Hippocampal formation (tissue), 2 donors: ENCODE measurements around the gene ISG20L2.
A peak's percentile ranks its signal among the peaks of the same experiment; 100 is the strongest.

Experiments
- DNase-seq, 2 donors: peaks; one replicate each; lab custom pipeline; 2025; lab: John Stamatoyannopoulos, UW

ISG20L2 gene

GRCh38 chr1:156689953-156690674 is 38.5 kb downstream of the ISG20L2 start:
- no peak for DNase-seq

- DNase-seq: peak; percentile 42 to 55
Observed at GRCh38 chr1:156689035-156689952, 39.3 kb downstream of the ISG20L2 start.

DNA sequence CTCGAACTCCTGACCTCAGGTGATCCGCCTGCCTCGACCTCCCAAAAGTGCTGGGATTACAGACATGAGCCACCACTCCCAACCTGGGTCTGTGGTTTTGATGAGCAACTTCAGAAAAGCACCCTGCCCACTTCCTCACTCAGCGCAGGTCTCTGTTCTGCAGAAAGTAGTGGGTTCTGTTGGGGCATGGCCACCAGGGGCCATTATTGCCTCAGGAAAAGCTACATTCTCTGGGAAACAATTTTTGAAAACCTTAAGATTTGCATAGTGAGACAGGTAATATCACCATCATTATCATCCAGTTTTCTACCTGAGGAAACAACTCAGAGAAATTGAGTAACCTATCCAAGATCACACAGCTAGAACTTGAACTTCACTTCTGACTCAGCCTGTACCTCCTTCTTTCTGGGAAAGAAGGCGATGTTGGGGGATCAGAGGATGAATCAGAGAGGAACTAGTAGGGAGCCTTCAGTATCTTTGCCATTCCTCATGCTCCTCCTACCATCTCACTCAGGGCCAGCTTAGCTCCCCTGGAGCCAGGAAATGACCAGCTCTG is 44.3 kb downstream of the ISG20L2 start:
- DNase-seq: no peak

GRCh38 chr1:156682166-156682890 is 46.2 kb downstream of the ISG20L2 start:
- no peak for DNase-seq

- no peak for DNase-seq
Observed at GRCh38 chr1:156681196-156681960, 47.2 kb downstream of the ISG20L2 start.

GRCh38 chr1:156680056-156680455 is 48.5 kb downstream of the ISG20L2 start:
- DNase-seq: no peak

DNA sequence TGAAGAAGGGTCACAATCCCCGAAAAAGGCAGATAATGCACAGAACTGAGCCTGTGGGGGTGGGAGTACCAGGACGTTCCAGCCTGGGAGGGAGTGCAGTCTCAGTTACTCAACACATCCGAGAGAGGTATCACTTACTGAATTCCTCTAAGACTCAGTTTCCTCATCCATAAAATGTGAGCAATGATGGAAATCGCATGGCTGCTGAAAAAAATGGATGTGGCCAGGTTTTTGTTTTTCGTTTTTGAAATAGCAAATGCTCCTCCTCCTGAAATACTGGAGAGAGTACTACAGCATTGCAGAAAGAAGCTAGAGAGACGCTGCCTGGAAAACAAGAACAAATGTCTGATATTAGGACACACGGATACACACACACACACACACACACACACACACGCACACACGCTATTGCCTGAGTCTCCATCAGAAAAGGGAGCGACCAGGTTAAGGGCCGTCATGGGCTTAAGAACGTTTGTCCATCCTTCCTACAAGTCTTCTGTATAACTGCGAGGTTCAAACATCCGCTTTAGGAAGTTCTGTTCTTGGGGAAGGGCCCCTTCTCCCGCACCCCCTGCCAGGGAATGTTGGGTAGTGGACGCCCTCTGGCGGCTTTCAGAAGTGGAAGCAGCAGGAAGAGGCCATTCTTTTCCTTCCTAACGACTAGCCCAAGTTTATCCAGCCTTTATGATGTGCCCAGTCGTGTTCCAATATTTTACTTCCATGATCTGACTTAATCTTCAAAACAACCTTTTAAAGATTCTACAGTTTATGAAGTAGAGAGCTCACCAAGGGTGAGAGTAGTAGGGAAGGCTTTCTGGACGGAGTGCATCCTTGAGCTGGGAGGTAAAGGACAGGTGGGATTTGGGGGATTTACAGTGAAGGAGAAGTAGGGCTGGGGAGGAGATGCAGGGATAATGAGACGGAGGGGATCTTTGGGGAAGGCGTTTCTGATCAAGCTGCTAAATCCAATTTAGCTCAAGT is 50.7 kb downstream of the ISG20L2 start:
- peak; percentile 58 to 79 for DNase-seq

DNA sequence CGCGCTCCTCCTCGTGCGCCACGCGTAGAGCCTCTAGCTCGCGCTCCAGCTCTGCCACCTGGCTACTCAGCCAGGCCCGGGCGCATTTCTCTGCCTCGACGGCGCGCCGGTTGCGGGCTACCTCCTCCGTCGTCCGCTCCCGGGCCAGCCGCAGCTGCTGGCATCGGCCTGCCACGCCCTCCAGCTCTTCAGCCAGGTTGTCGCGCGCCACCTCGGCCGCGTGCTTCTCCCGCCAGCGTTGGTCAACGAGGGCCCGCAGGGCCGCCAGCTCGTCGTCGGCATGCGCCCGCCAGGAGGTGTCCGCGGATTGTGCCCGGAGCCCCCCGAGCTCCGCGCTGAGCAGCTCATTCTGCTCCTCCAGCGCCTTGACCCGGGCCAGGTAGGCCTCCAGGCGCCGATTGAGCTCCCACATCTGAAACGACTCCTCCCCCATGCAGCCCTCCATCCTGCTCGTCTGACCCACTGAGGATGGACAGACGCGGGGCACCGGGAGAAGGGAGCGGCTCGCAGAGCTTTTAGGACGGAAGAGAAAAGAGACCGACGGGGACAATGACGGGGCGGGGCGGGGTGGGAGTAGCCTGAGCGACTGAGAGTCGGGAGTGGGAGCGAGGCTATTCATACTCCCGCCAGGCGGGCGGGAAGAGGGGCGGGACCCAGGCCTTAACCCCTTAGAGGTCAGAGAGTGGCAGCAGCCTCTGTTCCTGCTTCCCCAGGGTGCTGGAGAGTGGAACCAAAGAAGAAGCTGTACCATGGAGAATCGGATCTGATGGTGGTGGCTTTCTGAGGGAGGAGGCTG is 51.5 kb downstream of the ISG20L2 start, which contains the start of gene NES:
TSS of gene NES (minus strand) at position 588 of the 796 bp plus-strand sequence. CDS start at position 445, 143 bp downstream.
- DNase-seq: peak in 1 of 2 donors; percentile 53

GRCh38 chr1:156676114-156676819 is 52.3 kb downstream of the ISG20L2 start:
- DNase-seq: no peak

DNA sequence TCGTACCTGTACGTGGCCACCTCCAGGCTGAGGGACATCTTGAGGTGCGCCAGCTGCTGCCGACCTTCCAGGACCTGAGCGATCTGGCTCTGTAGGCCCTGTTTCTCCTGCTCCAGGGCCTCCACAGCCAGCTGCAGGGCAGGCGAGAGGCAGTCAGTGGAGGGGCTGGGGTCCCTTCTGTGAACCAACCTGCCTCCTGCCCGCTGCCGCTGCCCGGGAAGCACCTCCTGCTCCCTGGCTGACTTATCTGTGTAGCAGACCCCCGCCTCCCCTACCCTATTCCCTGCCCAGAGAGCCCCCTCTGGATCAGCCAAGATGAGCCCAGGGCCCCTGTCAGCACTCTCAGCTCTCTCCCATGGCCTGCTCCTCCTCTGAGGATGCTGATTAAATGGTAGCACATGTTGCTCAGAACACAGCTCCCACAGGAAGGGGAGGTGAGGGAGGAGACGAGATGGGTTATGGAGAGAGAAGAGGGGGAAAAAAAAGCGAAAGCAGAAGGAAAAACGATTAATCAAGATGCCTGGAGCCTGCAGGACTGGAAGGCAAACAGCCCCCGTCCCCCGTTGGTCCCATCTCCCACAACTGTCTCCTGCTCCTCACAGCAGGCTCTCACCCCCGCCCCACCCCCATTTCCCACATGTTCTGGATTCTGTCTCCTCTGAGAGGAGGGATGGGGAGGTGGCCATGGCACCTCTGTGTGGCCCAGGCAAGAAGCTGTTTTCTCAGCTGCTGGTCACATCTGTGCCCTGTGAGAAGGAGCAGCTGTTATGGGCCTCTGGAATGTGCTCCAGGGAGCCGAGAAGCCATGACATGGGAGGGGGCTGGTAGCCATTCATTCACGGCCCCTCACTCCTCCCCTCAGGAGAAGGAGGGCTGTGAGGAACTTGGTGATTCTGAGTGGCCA is 53.1 kb downstream of the ISG20L2 start:
- DNase-seq: no peak

GRCh38 chr1:156673387-156674121 is 55.0 kb downstream of the ISG20L2 start:
- DNase-seq: peak in 1 of 2 donors; percentile 53
